GM12878 (cell line): ENCODE data around the gene CPA2. TPM values are rescaled to one million over a fixed set of nuclear protein-coding genes. Genes with fewer than 3 reads are reported as not detected.

Experiments used
- ATAC-seq: fragments of 200-7000 bp; cut with Tn5 transposase; 3 replicates; pipeline ENCODE4 v1.9.1; 2020; ENCODE audit warnings: mild to moderate bottlenecking, moderate library complexity
- BruUV-seq: library from RNA; stranded (reverse); fragments of 400-500 nt; replicated peaks from 2 replicates; lab custom pipeline; 2021; lab: Mats Ljungman, UMichigan
- CTCF ChIA-PET: fragments of 300-600 bp; sonication (Branson Sonifier 250); formaldehyde crosslinking; extraction: SDS; loops from one replicate; lab custom pipeline; 2021; ENCODE audit warnings: inconsistent platforms; lab: Yijun Ruan, JAX
- POLR2A ChIA-PET: fragments of 350-600 bp; formaldehyde crosslinking; extraction: SDS; loops from one replicate; lab custom pipeline; 2021; ENCODE audit warnings: inconsistent platforms; lab: Charles Lee
- RAD21 ChIA-PET: fragments of 300-600 bp; sonication (Branson Sonifier 250); formaldehyde crosslinking; loops from one replicate; lab custom pipeline; 2023; ENCODE audit warnings: antibody characterized with exemption; ENCODE audit not compliant: unreplicated experiment; lab: Charles Lee
- SMC1A ChIA-PET: fragments of 300-600 bp; sonication (Branson Sonifier 250); formaldehyde crosslinking; loops from one replicate; lab custom pipeline; 2023; ENCODE audit not compliant: unreplicated experiment, uncharacterized antibody; lab: Charles Lee
- DNase-seq: peaks from one replicate; pipeline ENCODE4 v3.0.0-alpha.2; 2011; ENCODE audit warnings: low read depth, low spot score
- FAIRE-seq: peaks from 3 replicates; lab custom pipeline; 2011; peaks lifted over from hg19 to GRCh38; lab: Jason Lieb, UNC
- H2AFZ ChIP-seq: 2 replicates; pipeline ENCODE4 v1.6.0; 2011; ENCODE audit warnings: low read depth, low read length, control low read depth; ENCODE audit not compliant: control insufficient read depth
- H3K27ac ChIP-seq: 2 replicates; pipeline ENCODE4 v1.5.1; 2011; ENCODE audit warnings: control low read depth; ENCODE audit not compliant: control insufficient read depth, insufficient read depth
- H3K27me3 ChIP-seq, 2 experiments: replicated peaks in 1 of 2; 2 replicates each; pipeline versions ENCODE4 v1.6.0 to v1.6.1; 2011; ENCODE audit warnings: low read length in 1 of 2; ENCODE audit not compliant: control insufficient read depth in 2 of 2, insufficient read depth in 2 of 2
- H3K36me3 ChIP-seq, 2 experiments: 2 replicates each; pipeline ENCODE4 v1.5.1; 2011; ENCODE audit warnings: low read length in 1 of 2; ENCODE audit not compliant: control insufficient read depth in 2 of 2, insufficient read depth in 2 of 2
- H3K4me1 ChIP-seq: 2 replicates; pipeline ENCODE4 v1.6.1; 2011; ENCODE audit warnings: mild to moderate bottlenecking, low read length, moderate library complexity, mixed read lengths; ENCODE audit not compliant: control insufficient read depth, insufficient read depth
- H3K4me2 ChIP-seq: 2 replicates; pipeline ENCODE4 v1.6.0; 2011; ENCODE audit warnings: control low read depth; ENCODE audit not compliant: control insufficient read depth, insufficient read depth
- H3K4me3 ChIP-seq: fragments of 200-600 bp; sonication (generic); 2 replicates; pipeline ENCODE4 v1.5.1; 2016
- H3K79me2 ChIP-seq: 2 replicates; pipeline ENCODE4 v1.6.0; 2011; ENCODE audit warnings: low read length; ENCODE audit not compliant: control insufficient read depth, insufficient read depth
- H3K9ac ChIP-seq: 2 replicates; pipeline ENCODE4 v1.8.0; 2011; ENCODE audit warnings: low read length, control low read depth, mixed read lengths; ENCODE audit not compliant: control insufficient read depth, insufficient read depth
- H3K9me3 ChIP-seq: replicated peaks from 3 replicates; pipeline ENCODE4 v1.5.1; 2011; ENCODE audit warnings: mild to moderate bottlenecking, low read length; ENCODE audit not compliant: control insufficient read depth, insufficient read depth
- H4K20me1 ChIP-seq: 2 replicates; pipeline ENCODE4 v1.6.0; 2011; ENCODE audit not compliant: control insufficient read depth, insufficient read depth
- BCL11A ChIP-seq: IDR thresholded peaks from 2 replicates; pipeline ENCODE4 v1.6.1; 2011; ENCODE audit warnings: low read depth, low read length
- CHD1 ChIP-seq: IDR thresholded peaks from 2 replicates; pipeline ENCODE4 v1.6.1; 2012; ENCODE audit warnings: low read depth, low read length, improper control_type of control experiment
- CHD4 ChIP-seq: fragments of 200-600 bp; sonication (generic); IDR thresholded peaks from 2 replicates; pipeline ENCODE4 v1.6.1; 2016; ENCODE audit warnings: mild to moderate bottlenecking
- EGR1 ChIP-seq, 2 experiments: IDR thresholded peaks; 1 replicate in 1 of 2; 2 replicates in 1 of 2; pipeline ENCODE4 v1.6.1; 2011 to 2012; ENCODE audit warnings: low read depth in 2 of 2, low read length in 2 of 2, borderline replicate concordance in 1 of 2, mild to moderate bottlenecking in 1 of 2, moderate library complexity in 1 of 2
- ETV6 ChIP-seq, 2 experiments: fragments of 450-650 bp in 1 of 2; IDR thresholded peaks in 1 of 2; conservative IDR thresholded peaks in 1 of 2; 2 replicates each; pipeline ENCODE4 v1.6.1; 2014; ENCODE audit warnings: antibody characterized with exemption in 1 of 2, borderline replicate concordance in 1 of 2, low read depth in 1 of 2, mild to moderate bottlenecking in 1 of 2, moderate library complexity in 1 of 2
- FOXK2 ChIP-seq: fragments of 450-650 bp; IDR thresholded peaks from 2 replicates; pipeline ENCODE4 v1.6.1; 2017; ENCODE audit warnings: mild to moderate bottlenecking, moderate library complexity
- NFIC ChIP-seq: IDR thresholded peaks from 2 replicates; pipeline ENCODE4 v1.6.1; 2012; ENCODE audit warnings: low read depth, mild to moderate bottlenecking, inconsistent platforms, low read length, moderate library complexity
- NFXL1 ChIP-seq: fragments of 450-650 bp; IDR thresholded peaks from 2 replicates; pipeline ENCODE4 v1.6.1; 2017; ENCODE audit warnings: antibody characterized with exemption, mild to moderate bottlenecking, borderline replicate concordance
- NR2C2 ChIP-seq: IDR thresholded peaks from 2 replicates; pipeline ENCODE4 v1.6.1; 2011; ENCODE audit warnings: borderline replicate concordance, low read depth; ENCODE audit not compliant: control insufficient read depth, insufficient read length
- SMARCA5 ChIP-seq: fragments of 450-650 bp; IDR thresholded peaks from 2 replicates; pipeline ENCODE4 v1.6.1; 2017; ENCODE audit warnings: mild to moderate bottlenecking
- SMC3 ChIP-seq: IDR thresholded peaks from 2 replicates; pipeline ENCODE4 v1.6.1; 2011; ENCODE audit warnings: low read length, improper control_type of control experiment, borderline replicate concordance
- TCF3 ChIP-seq: IDR thresholded peaks from 2 replicates; pipeline ENCODE4 v1.6.1; 2012; ENCODE audit warnings: low read depth, mild to moderate bottlenecking, low read length, borderline replicate concordance; ENCODE audit not compliant: insufficient read depth
- ZZZ3 ChIP-seq: IDR thresholded peaks from 2 replicates; pipeline ENCODE4 v1.6.1; 2011; ENCODE audit warnings: low read depth; ENCODE audit not compliant: control insufficient read depth, insufficient read length
- WGBS: methylation state at CpG from one replicate; pipeline ENCODE4 v1.1.6; 2016; ENCODE audit warnings: low lambda C conversion rate; ENCODE audit not compliant: insufficient replicate concordance, insufficient coverage; ENCODE audit errors: missing lambda C conversion rate; 5-methylcytosine and 5-hydroxymethylcytosine counted together
- in situ Hi-C: fragments of 300-500 bp; cut with MboI; formaldehyde crosslinking; loops from 9 replicates; pipeline ENCODE4 v1.14.3; 2018; ENCODE audit warnings: mixed read lengths
- intact Hi-C: fragments of 100-400 bp; cut with micrococcal nuclease; formaldehyde crosslinking; loops from one replicate; pipeline ENCODE4 v1.14.2; 2022; ENCODE audit not compliant: unreplicated experiment
- polyA plus RNA-seq, 11 experiments: library from polyadenylated mRNA; depleted of rRNA in 4 of 11; unstranded in 6 of 11; stranded (reverse) in 5 of 11; fragments of >200 nt; fragmentation: Nextera tagmentation in 4 of 11; fragmentation: Illumina TruSeq in 1 of 11; extraction: Ambion mirVana in 4 of 11; extraction: Trizol in 1 of 11; gene quantifications; 1 replicate in 1 of 11; 2 replicates in 10 of 11; pipeline versions ENCODE4 v1.2.1 to v1.2.3, GENCODE V29; 2011 to 2016; ENCODE audit warnings: inconsistent platforms in 2 of 11, missing spikeins in 2 of 11, low read depth in 1 of 11
- total RNA-seq, 4 experiments: library from RNA; depleted of rRNA in 3 of 4; stranded (reverse); fragments of >200 nt in 3 of 4; fragmentation: Illumina TruSeq in 1 of 4; extraction: Trizol in 1 of 4; gene quantifications; 2 replicates each; pipeline versions ENCODE4 v1.2.1 to v1.2.3, GENCODE V29; 2013 to 2021
- TF ChIP-seq, protein P1 (sequence below): fragments of 450-650 bp; IDR thresholded peaks from 2 replicates; pipeline ENCODE4 v1.6.1; 2017; ENCODE audit warnings: antibody characterized with exemption, mild to moderate bottlenecking, moderate library complexity
- TF ChIP-seq, protein P2 (sequence below): IDR thresholded peaks from 2 replicates; pipeline ENCODE4 v1.6.1; 2011; ENCODE audit warnings: low read depth, mild to moderate bottlenecking, low read length, moderate library complexity, borderline replicate concordance; ENCODE audit errors: extremely low read depth
- TF ChIP-seq, protein P3 (sequence below): fragments of 450-650 bp; IDR thresholded peaks from 2 replicates; pipeline ENCODE4 v1.6.1; 2014; ENCODE audit warnings: mild to moderate bottlenecking
- TF ChIP-seq, protein P4 (sequence below): fragments of 150-350 bp; IDR thresholded peaks from 2 replicates; pipeline ENCODE4 v1.6.1; 2014; ENCODE audit warnings: mild to moderate bottlenecking, low read depth, low read length

CPA2 gene
- total and polyA plus RNA-seq, 10 of the 15 experiments (the other 5 are each of a cell fraction or from before 2014, with no cell fraction given), result 0.04 to 1.9 TPM; not detected in 8

DNA sequence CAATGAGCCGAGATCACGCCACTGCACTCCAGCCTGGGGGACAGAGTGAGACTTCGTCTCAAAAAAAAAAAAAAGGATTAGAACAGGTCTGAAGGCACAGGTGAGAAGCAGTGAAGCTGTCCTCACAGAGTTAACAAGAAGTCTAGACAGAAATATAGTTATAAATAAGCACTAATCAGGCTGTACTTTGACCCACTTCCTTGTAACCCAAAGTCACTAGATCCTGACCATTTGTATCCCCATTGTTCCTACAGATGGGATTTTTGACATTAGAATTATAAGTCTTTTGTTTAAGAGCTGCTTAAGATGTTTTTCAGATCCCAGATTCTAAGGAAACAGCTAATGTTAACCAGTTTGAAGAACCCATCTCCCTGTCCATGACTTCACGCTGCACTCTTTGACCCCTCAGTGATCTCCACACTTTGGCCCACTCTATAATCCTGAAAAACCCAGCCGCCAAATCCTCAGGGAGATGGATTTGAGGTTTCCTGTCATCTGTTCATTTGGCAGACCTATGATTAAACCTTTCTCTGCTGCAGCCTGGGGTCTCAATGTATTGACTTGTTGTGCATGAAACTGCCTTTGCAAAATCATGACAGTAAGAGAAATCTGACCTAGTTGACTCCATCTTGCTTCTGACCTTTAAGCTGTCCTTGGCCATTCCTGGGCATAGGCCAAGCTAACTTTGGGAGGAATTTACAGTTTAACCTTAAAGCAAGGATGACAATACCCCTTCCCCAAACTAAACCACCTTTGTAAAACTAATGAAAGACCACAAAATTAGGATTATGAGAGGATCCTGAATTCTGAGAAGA lies 47.6 kb upstream of the CPA2 start:
- Histone ChIP-seq H2AFZ (no peak overlapping the region), H3K4me3 (no peak overlapping the region), H3K9me3 (no peaks in the 10 kb centered on the region; the same call in 2 of the 3 replicates), H4K20me1 (no peaks in the 10 kb centered on the region)
- SMC1A ChIA-PET, result interaction anchor here (0.6 kb wide), 1 partner anchor 36 kb away, joined by 3 read pairs; no protein-coding TSS in a partner anchor
- FAIRE-seq, result no peak
- no TSS peak for BruUV-seq
- RAD21 ChIA-PET, result no interaction called here
- in situ Hi-C loops, result no loop called here
- WGBS, result 33% methylated on average over 3 of the region's 5 CpGs
- no peak for TF ChIP-seq SMC3
- TF ChIP-seq, protein P1, sequence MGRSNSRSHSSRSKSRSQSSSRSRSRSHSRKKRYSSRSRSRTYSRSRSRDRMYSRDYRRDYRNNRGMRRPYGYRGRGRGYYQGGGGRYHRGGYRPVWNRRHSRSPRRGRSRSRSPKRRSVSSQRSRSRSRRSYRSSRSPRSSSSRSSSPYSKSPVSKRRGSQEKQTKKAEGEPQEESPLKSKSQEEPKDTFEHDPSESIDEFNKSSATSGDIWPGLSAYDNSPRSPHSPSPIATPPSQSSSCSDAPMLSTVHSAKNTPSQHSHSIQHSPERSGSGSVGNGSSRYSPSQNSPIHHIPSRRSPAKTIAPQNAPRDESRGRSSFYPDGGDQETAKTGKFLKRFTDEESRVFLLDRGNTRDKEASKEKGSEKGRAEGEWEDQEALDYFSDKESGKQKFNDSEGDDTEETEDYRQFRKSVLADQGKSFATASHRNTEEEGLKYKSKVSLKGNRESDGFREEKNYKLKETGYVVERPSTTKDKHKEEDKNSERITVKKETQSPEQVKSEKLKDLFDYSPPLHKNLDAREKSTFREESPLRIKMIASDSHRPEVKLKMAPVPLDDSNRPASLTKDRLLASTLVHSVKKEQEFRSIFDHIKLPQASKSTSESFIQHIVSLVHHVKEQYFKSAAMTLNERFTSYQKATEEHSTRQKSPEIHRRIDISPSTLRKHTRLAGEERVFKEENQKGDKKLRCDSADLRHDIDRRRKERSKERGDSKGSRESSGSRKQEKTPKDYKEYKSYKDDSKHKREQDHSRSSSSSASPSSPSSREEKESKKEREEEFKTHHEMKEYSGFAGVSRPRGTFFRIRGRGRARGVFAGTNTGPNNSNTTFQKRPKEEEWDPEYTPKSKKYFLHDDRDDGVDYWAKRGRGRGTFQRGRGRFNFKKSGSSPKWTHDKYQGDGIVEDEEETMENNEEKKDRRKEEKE, result no peak
- TF ChIP-seq ETV6 (conservative IDR thresholded peaks at IDR 0.05 in 1 of 2, IDR thresholded peaks at IDR 0.05 in 1 of 2; ENCODE audit: borderline replicate concordance in 1 of 2, low read depth in 1 of 2), result no peak
- TF ChIP-seq NFXL1, result no peak
- TF ChIP-seq FOXK2, result no peak
- TF ChIP-seq, protein P2, sequence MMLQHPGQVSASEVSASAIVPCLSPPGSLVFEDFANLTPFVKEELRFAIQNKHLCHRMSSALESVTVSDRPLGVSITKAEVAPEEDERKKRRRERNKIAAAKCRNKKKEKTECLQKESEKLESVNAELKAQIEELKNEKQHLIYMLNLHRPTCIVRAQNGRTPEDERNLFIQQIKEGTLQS, result no peak
- TF ChIP-seq, protein P3, sequence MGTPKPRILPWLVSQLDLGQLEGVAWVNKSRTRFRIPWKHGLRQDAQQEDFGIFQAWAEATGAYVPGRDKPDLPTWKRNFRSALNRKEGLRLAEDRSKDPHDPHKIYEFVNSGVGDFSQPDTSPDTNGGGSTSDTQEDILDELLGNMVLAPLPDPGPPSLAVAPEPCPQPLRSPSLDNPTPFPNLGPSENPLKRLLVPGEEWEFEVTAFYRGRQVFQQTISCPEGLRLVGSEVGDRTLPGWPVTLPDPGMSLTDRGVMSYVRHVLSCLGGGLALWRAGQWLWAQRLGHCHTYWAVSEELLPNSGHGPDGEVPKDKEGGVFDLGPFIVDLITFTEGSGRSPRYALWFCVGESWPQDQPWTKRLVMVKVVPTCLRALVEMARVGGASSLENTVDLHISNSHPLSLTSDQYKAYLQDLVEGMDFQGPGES, result no peak
- TF ChIP-seq CHD1, result no peak
- TF ChIP-seq NFIC, result no peak
- no peak for TF ChIP-seq ZZZ3
- TF ChIP-seq, protein P4, sequence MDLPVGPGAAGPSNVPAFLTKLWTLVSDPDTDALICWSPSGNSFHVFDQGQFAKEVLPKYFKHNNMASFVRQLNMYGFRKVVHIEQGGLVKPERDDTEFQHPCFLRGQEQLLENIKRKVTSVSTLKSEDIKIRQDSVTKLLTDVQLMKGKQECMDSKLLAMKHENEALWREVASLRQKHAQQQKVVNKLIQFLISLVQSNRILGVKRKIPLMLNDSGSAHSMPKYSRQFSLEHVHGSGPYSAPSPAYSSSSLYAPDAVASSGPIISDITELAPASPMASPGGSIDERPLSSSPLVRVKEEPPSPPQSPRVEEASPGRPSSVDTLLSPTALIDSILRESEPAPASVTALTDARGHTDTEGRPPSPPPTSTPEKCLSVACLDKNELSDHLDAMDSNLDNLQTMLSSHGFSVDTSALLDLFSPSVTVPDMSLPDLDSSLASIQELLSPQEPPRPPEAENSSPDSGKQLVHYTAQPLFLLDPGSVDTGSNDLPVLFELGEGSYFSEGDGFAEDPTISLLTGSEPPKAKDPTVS, result no peak
- no peak for TF ChIP-seq TCF3
- TF ChIP-seq SMARCA5, result no peak
- TF ChIP-seq CHD4, result no peak
- no peak for TF ChIP-seq NR2C2
- no peak for TF ChIP-seq BCL11A
- TF ChIP-seq EGR1 (IDR thresholded peaks at IDR 0.05; ENCODE audit: borderline replicate concordance in 1 of 2, low read depth in 2 of 2, low read length in 2 of 2), result no peak
- TF ChIP-seq, all 136 proteins: peak for 0
- intact Hi-C loops, result loop anchor here (10.0 kb wide), 1 partner anchor 56 kb away; no protein-coding TSS in a partner anchor
- ChIA-PET POLR2A (no interaction called here), CTCF (no interaction called here)
- H3K36me3 ChIP-seq, result no peaks in the 10 kb centered on the region
- no peaks in the 10 kb centered on the region for H3K4me1 ChIP-seq
- H3K9ac ChIP-seq, result no peak overlapping the region
- H3K27me3 ChIP-seq, result no peaks in the 10 kb centered on the region
- no peak overlapping the region for H3K27ac ChIP-seq
- H3K4me2 ChIP-seq, result no peak overlapping the region
- no peak for DNase-seq
- no peak for ATAC-seq
- H3K79me2 ChIP-seq, result no peaks in the 10 kb centered on the region
